Measurements from ENCODE around the gene MTG2. TPM values are rescaled to one million over a fixed set of nuclear protein-coding genes. Genes with fewer than 3 reads are reported as not detected.

Gene MTG2
- total RNA-seq, 1 experiment from 2014 or later = 33.9 TPM

GRCh38 chr20:62133864-62134263 is 49.0 kb upstream of the MTG2 start:
- H3K9me2 ChIP-seq (replicated peaks; ENCODE audit: low read length) = no peaks in the 10 kb centered on the region
- no peak overlapping the region for H3K9ac ChIP-seq (ENCODE audit: low read length)
- ChIA-PET POLR2A (ENCODE audit: unreplicated experiment) (no interaction called here), CTCF (interaction anchor here (0.9 to 1.0 kb wide), 2 partner anchors 92 to 123 kb away, joined by 3 to 4 read pairs; no protein-coding TSS in a partner anchor)
- no peak overlapping the region for H3K4me3 ChIP-seq (ENCODE audit: low read length)
- peaks cover 24% of the 10 kb centered on the region for H4K20me1 ChIP-seq (ENCODE audit: low read length)
- H2AFZ ChIP-seq (ENCODE audit: low read length) = no peak overlapping the region
- TF ChIP-seq, protein P1, sequence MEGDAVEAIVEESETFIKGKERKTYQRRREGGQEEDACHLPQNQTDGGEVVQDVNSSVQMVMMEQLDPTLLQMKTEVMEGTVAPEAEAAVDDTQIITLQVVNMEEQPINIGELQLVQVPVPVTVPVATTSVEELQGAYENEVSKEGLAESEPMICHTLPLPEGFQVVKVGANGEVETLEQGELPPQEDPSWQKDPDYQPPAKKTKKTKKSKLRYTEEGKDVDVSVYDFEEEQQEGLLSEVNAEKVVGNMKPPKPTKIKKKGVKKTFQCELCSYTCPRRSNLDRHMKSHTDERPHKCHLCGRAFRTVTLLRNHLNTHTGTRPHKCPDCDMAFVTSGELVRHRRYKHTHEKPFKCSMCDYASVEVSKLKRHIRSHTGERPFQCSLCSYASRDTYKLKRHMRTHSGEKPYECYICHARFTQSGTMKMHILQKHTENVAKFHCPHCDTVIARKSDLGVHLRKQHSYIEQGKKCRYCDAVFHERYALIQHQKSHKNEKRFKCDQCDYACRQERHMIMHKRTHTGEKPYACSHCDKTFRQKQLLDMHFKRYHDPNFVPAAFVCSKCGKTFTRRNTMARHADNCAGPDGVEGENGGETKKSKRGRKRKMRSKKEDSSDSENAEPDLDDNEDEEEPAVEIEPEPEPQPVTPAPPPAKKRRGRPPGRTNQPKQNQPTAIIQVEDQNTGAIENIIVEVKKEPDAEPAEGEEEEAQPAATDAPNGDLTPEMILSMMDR (conservative IDR thresholded peaks at IDR 0.05; ENCODE audit: low read depth, low read length) = peak; percentile 30
- no peak for TF ChIP-seq EZH2phosphoT487 (IDR thresholded peaks at IDR 0.05; ENCODE audit: borderline replicate concordance, low read length)
- peaks cover 58% of the 10 kb centered on the region for H3K36me3 ChIP-seq (ENCODE audit: low read depth, low read length)
- no peak overlapping the region for H3K27ac ChIP-seq (ENCODE audit: low read length)
- H3F3A ChIP-seq (ENCODE audit: low read length, unreplicated experiment) = no peaks in the 10 kb centered on the region
- H3K4me1 ChIP-seq (ENCODE audit: insufficient read depth, low read length) = no peaks in the 10 kb centered on the region
- H3K79me2 ChIP-seq (ENCODE audit: low read length) = peaks cover 2% of the 10 kb centered on the region
- H3K27me3 ChIP-seq (ENCODE audit: low read length) = no peaks in the 10 kb centered on the region
- DNase-seq (no peak), ATAC-seq (peak; percentile 27; the same call in 1 of the 2 replicates)
- H3K9me3 ChIP-seq (ENCODE audit: low read length) = no peaks in the 10 kb centered on the region
- H3K4me2 ChIP-seq (ENCODE audit: low read length) = no peak overlapping the region
- intact Hi-C loops (cut with micrococcal nuclease) = no loop called here
- BruUV-seq (replicated peaks) = no TSS peak

DNA sequence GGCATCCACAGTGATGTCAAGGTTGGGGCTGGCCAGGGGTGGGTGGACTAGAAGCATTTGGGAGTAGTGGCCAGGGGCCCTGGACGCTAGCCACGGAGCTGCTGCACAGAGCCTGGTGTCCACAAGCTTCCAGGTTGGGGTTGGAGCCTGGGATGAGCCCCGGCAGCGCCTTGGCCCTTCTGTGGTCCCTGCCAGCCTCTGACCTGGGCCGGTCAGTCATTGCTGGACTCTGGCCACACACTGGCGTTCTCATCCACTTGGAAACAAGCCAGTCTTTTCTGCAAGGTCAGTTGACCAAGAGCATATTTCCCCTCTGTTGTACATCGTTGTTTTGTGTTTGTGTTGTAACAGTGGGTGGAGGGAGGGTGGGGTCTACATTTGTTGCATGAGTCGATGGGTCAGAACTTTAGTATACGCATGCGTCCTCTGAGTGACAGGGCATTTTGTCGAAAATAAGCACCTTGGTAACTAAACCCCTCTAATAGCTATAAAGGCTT is 48.0 kb upstream of the MTG2 start:
- no peak overlapping the region for H3K4me3 ChIP-seq (ENCODE audit: low read length)
- no peaks in the 10 kb centered on the region for H3K9me3 ChIP-seq (ENCODE audit: low read length)
- CTCF ChIA-PET = no interaction called here
- intact Hi-C loops (cut with micrococcal nuclease) = no loop called here
- POLR2A ChIA-PET (ENCODE audit: unreplicated experiment) = interaction anchor here (0.6 kb wide), 1 partner anchor 721 kb away, joined by 12 read pairs; no protein-coding TSS in a partner anchor
- H3K27me3 ChIP-seq (ENCODE audit: low read length) = no peaks in the 10 kb centered on the region
- H3K9me2 ChIP-seq (replicated peaks; ENCODE audit: low read length) = no peaks in the 10 kb centered on the region
- TF ChIP-seq EZH2phosphoT487 (IDR thresholded peaks at IDR 0.05; ENCODE audit: borderline replicate concordance, low read length) (no peak), EZH2 (IDR thresholded peaks at IDR 0.05; ENCODE audit: low read length, unreplicated experiment) (no peak)
- TF ChIP-seq, protein P1 (conservative IDR thresholded peaks at IDR 0.05; ENCODE audit: low read depth, low read length) = no peak
- H3K27ac ChIP-seq (ENCODE audit: low read length) = no peak overlapping the region
- H3K4me2 ChIP-seq (ENCODE audit: low read length) = no peak overlapping the region
- H4K20me1 ChIP-seq (ENCODE audit: low read length) = peaks cover 31% of the 10 kb centered on the region
- DNase-seq (no peak), ATAC-seq (no peak)
- H3F3A ChIP-seq (ENCODE audit: low read length, unreplicated experiment) = no peaks in the 10 kb centered on the region
- H3K4me1 ChIP-seq (ENCODE audit: insufficient read depth, low read length) = no peaks in the 10 kb centered on the region
- BruUV-seq (replicated peaks) = no TSS peak
- H2AFZ ChIP-seq (ENCODE audit: low read length) = no peak overlapping the region
- peaks cover 11% of the 10 kb centered on the region for H3K79me2 ChIP-seq (ENCODE audit: low read length)
- no peak overlapping the region for H3K9ac ChIP-seq (ENCODE audit: low read length)
- H3K36me3 ChIP-seq (ENCODE audit: low read depth, low read length) = peaks cover 65% of the 10 kb centered on the region

DNA sequence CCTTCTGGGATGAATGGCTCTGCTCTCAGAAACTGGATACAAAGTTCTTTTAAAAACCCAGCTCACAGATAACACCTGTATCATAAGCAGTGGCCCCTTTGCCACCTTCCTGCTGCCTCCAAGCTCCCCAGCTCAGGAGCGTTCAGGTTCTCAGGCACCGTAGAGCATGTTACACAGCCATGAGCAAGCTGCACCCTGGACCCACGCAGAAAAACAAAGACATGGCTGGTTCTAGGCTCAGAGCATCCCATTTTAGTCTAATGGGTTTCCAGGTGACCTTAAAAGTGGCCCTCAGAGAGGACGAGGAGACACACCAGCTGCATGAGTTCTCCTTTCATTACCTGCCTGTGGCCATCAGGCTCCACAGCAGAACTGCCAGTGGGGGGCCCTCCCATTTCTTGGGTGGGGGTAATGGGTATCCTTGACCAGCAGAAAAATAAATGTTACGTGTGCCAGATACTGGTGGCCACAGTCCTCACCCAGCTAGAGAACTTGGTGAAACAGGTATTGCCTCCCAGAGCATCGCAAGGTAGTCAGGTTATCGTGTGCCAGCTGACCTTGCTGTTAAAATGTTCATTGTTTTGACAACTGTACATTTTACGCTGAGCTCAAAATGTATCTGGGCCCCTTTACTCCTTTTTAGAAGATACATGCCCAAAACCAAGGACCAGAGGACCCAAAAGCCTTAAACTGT is 47.1 kb upstream of the MTG2 start:
- Histone ChIP-seq H3K27ac (ENCODE audit: low read length) (no peak overlapping the region), H3K27me3 (ENCODE audit: low read length) (no peaks in the 10 kb centered on the region), H4K20me1 (ENCODE audit: low read length) (peaks cover 40% of the 10 kb centered on the region), H3K36me3 (ENCODE audit: low read depth, low read length) (peaks cover 70% of the 10 kb centered on the region), H3K9ac (ENCODE audit: low read length) (no peak overlapping the region), H2AFZ (ENCODE audit: low read length) (no peak overlapping the region), H3F3A (ENCODE audit: low read length, unreplicated experiment) (no peaks in the 10 kb centered on the region), H3K4me1 (ENCODE audit: insufficient read depth, low read length) (peaks cover 2% of the 10 kb centered on the region; the same call in 1 of the 2 replicates), H3K4me3 (ENCODE audit: low read length) (no peak overlapping the region), H3K9me3 (ENCODE audit: low read length) (no peaks in the 10 kb centered on the region), H3K79me2 (ENCODE audit: low read length) (peaks cover 21% of the 10 kb centered on the region), H3K9me2 (replicated peaks; ENCODE audit: low read length) (no peaks in the 10 kb centered on the region), H3K4me2 (ENCODE audit: low read length) (no peak overlapping the region)
- TF ChIP-seq, protein P1 (conservative IDR thresholded peaks at IDR 0.05; ENCODE audit: low read depth, low read length) = no peak
- TF ChIP-seq EZH2 (IDR thresholded peaks at IDR 0.05; ENCODE audit: low read length, unreplicated experiment) (no peak), EZH2phosphoT487 (IDR thresholded peaks at IDR 0.05; ENCODE audit: borderline replicate concordance, low read length) (no peak)
- DNase-seq (no peak), ATAC-seq (no peak)
- no TSS peak for BruUV-seq (replicated peaks)
- intact Hi-C loops (cut with micrococcal nuclease) = loop anchor here (2.0 kb wide), 2 partner anchors 13 to 71 kb away; partner anchors contain the start of genes LSM14B and TAF4
- ChIA-PET CTCF (no interaction called here), POLR2A (ENCODE audit: unreplicated experiment) (no interaction called here)

All from PC-3 (cell line).